HG02938 (cell line): ENCODE measurements around the gene TAPT1.
"Not testable (repeated sequence)": the region's sequence is repeated elsewhere in the genome, so short reads cannot be mapped to it uniquely, and the experiment has no call there.

ENCODE experiments used
- ATAC-seq: cut with Tn5 transposase; IDR thresholded peaks from one replicate; pipeline ENCODE4 v1.9.1; 2021; ENCODE audit warnings: mild to moderate bottlenecking, moderate library complexity; ENCODE audit not compliant: unreplicated experiment

The TAPT1 gene

GRCh38 chr4:16217300-16218051, 8.8 kb downstream of the TAPT1 start:
- no peak for ATAC-seq

DNA sequence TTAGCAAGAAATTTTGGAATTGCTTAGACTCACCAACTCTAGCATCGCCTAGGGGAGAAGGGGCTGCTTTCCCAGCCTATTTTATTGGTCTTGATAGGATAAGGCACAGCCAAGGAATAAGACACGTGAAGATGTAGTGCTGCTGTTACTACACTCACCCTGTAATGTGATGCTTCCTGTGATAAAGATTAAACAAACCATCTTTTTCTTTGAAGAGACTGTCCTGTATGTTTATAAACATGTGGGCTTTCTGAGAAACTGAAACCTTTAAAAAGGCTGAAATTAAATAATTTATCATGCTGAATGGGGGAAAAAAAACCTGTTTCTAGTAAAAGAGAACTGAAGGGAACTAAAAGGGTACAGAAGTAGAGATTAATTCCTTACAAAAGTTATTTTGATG, 13.2 kb downstream of the TAPT1 start:
- no peak for ATAC-seq

DNA sequence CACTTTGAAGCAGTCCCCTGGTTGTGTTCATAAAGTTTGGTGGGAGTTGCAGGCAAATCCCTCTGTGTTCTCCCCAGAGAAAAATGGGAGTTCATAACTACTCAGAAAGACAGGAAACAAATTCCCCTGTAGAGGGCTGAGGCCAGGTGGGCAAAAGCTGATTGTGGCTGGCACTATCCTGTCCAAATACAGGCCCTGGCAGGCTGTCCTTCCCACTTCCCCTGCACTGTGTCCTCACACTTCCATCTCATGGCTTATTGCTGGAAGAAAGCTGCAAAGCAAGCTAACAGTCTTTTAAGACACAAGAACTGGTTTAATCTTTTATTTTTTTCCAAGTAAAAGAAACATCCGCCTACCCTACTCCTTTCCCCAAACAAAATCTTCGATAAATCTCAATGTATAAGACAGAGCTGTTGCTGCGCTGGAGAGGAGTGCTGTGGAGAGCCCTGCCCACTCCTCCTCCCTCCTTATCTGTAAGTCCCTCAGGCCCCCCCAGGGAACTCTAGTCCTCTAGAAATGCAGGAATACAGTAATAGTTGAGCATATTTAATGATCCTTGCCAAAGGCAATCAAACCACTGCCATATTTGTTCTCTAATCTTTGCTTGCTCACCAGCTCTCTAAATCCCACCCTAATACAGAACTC, 14.0 kb downstream of the TAPT1 start:
- no peak for ATAC-seq

- no peak for ATAC-seq
Measured at GRCh38 chr4:16207409-16207808, 18.9 kb downstream of the TAPT1 start.

GRCh38 chr4:16206848-16207247, 19.4 kb downstream of the TAPT1 start:
- ATAC-seq: no peak

- ATAC-seq: no peak
Measured at GRCh38 chr4:16206301-16206700, 20.0 kb downstream of the TAPT1 start.

DNA sequence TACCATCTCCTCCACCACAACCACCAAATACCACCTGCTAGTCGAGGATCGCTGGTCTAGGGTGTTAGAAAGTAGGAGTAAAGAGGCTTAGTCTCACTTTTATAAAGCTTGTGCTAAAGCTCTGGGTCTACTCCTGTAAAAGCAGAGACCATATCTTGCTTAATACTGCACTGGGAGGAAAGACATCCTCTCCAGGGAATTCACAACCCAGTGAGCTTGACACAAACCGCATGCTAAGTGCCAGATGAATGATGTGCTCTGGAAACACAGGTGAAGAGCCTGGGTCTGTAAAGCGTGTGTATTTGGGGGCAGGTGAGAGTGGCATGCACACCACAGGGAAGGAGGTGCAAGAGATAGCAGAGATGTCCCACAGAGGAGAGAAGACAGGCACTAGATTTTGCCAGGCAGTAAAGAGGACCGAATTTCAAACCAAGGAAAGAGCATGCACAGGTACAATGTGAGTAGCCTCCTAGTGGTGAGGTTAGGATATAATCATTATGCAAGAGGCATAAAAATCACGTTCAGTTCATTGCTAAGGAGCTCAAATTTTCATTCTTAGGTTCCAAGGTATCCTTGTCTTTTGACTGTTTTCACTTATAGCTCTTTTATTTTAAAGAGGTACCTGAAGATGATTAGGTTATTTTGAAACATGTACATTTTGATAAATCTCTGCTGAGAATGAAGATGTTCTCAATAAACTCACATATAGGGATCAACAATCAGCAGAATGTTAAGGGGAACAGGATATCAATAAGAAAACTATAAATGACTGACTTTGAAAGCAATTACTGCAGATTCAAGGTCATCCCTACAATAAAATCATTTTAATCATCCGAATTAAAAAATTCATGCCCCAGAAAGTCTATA, 20.7 kb downstream of the TAPT1 start:
- peak; percentile 96 for ATAC-seq

GRCh38 chr4:16204505-16204904, 21.8 kb downstream of the TAPT1 start:
- no peak for ATAC-seq

- ATAC-seq: no peak
Measured at GRCh38 chr4:16203083-16203482, 23.2 kb downstream of the TAPT1 start.

- ATAC-seq: no peak
Measured at GRCh38 chr4:16202598-16202997, 23.7 kb downstream of the TAPT1 start.

- no peak for ATAC-seq
Measured at GRCh38 chr4:16199093-16199492, 27.2 kb downstream of the TAPT1 start.

- no peak for ATAC-seq
Measured at GRCh38 chr4:16197876-16198665, 28.2 kb downstream of the TAPT1 start.

GRCh38 chr4:16196482-16197393, 29.5 kb downstream of the TAPT1 start:
- peak; percentile 54 for ATAC-seq

GRCh38 chr4:16195209-16195608, 31.1 kb downstream of the TAPT1 start:
- no peak for ATAC-seq

DNA sequence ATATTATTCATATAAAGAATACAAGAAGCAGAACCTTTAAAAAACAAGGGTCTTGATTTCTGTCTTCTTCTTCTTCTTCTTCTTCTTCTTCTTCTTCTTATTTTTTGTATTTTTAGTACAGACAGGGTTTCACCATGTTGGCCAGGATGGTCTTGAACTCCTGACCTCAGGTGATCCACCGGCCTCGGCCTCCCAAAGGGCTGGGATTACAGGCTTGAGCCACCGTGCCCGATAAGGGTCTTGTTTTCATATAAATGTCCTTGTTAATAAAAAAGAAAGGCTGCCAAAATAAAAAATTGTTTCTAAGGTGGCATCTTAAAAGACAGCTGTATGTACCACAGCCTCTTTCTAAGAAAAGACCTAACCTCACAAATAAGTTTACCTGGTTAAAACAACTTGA, 31.5 kb downstream of the TAPT1 start:
- ATAC-seq: not testable (repeated sequence)

GRCh38 chr4:16194214-16194613, 32.1 kb downstream of the TAPT1 start:
- ATAC-seq: no peak

- no peak for ATAC-seq
Measured at GRCh38 chr4:16192631-16193518, 33.4 kb downstream of the TAPT1 start.

DNA sequence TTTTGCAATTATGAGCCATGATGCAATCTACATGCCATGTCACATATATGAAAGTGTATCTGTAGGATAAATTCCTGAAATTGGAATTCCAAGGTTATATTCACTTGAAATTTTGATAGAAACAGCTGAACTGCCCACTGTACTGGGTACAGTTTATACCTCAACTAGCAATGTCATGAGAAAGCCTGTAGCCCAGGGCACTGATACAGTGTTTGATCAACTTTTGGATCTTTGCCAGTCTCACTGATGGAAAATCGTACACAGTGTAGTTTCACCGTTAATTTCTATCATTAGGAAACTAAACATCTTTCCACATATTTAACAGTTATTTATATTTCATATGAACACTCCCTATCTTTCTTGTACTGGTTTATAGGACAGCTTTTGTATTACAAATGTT, 34.2 kb downstream of the TAPT1 start:
- no peak for ATAC-seq

GRCh38 chr4:16187455-16187854, 38.8 kb downstream of the TAPT1 start:
- ATAC-seq: no peak
